MCF 10A (cell line): ENCODE measurements around the gene HSPA12A. TPM values are rescaled to one million over a fixed set of nuclear protein-coding genes. Genes with fewer than 3 reads are reported as not detected.

ENCODE experiments used
- BruUV-seq: library from RNA; stranded (reverse); fragments of 400-500 nt; replicated peaks from 2 replicates; lab custom pipeline; 2021; lab: Mats Ljungman, UMichigan
- CTCF ChIA-PET: fragments of 300-600 bp; sonication (Branson Sonifier 250); formaldehyde crosslinking; extraction: SDS; loops from one replicate; lab custom pipeline; 2021; ENCODE audit warnings: antibody characterized with exemption, inconsistent platforms; lab: Yijun Ruan, JAX
- POLR2A ChIA-PET: fragments of 300-600, 350-650 bp; sonication (Branson Sonifier 250); formaldehyde crosslinking; extraction: SDS; loops from one replicate; lab custom pipeline; 2020; ENCODE audit warnings: antibody characterized with exemption, inconsistent platforms; lab: Yijun Ruan, JAX
- DNase-seq: peaks from one replicate; pipeline ENCODE4 v3.0.0-alpha.2; 2018; ENCODE audit not compliant: unreplicated experiment
- H3K27ac Mint-ChIP-seq: one replicate; pipeline ENCODE4 v1.8.0; 2022; ENCODE audit warnings: mild to moderate bottlenecking, low read depth, mixed read lengths; ENCODE audit not compliant: unreplicated experiment
- H3K27me3 Mint-ChIP-seq: one replicate; pipeline ENCODE4 v1.8.0; 2022; ENCODE audit warnings: mixed read lengths; ENCODE audit not compliant: insufficient read depth, unreplicated experiment
- H3K36me3 Mint-ChIP-seq: one replicate; pipeline ENCODE4 v1.8.0; 2022; ENCODE audit warnings: mild to moderate bottlenecking, moderate library complexity, mixed read lengths; ENCODE audit not compliant: insufficient read depth, unreplicated experiment
- H3K4me1 Mint-ChIP-seq: one replicate; pipeline ENCODE4 v1.8.0; 2022; ENCODE audit warnings: mixed read lengths; ENCODE audit not compliant: insufficient read depth, unreplicated experiment
- H3K4me3 Mint-ChIP-seq: one replicate; pipeline ENCODE4 v1.8.0; 2022; ENCODE audit warnings: mild to moderate bottlenecking, moderate library complexity, mixed read lengths; ENCODE audit not compliant: unreplicated experiment
- H3K9me3 Mint-ChIP-seq: one replicate; pipeline ENCODE4 v1.8.0; 2022; ENCODE audit warnings: mixed read lengths; ENCODE audit not compliant: unreplicated experiment
- CTCF ChIP-seq: fragments of 200-600 bp; IDR thresholded peaks from one replicate; pipeline ENCODE4 v1.8.0; 2022; ENCODE audit warnings: antibody characterized with exemption, mild to moderate bottlenecking; ENCODE audit not compliant: unreplicated experiment
- intact Hi-C: fragments of 100-400 bp; cut with micrococcal nuclease; formaldehyde crosslinking; loops from 2 replicates; pipeline ENCODE4 v1.14.1; 2022
- total RNA-seq: library from RNA; stranded (reverse); gene quantifications from 2 replicates; pipeline ENCODE4 v1.2.3, GENCODE V29; 2022

The HSPA12A gene
- total RNA-seq, 1 experiment from 2014 or later = 9.1 TPM

DNA sequence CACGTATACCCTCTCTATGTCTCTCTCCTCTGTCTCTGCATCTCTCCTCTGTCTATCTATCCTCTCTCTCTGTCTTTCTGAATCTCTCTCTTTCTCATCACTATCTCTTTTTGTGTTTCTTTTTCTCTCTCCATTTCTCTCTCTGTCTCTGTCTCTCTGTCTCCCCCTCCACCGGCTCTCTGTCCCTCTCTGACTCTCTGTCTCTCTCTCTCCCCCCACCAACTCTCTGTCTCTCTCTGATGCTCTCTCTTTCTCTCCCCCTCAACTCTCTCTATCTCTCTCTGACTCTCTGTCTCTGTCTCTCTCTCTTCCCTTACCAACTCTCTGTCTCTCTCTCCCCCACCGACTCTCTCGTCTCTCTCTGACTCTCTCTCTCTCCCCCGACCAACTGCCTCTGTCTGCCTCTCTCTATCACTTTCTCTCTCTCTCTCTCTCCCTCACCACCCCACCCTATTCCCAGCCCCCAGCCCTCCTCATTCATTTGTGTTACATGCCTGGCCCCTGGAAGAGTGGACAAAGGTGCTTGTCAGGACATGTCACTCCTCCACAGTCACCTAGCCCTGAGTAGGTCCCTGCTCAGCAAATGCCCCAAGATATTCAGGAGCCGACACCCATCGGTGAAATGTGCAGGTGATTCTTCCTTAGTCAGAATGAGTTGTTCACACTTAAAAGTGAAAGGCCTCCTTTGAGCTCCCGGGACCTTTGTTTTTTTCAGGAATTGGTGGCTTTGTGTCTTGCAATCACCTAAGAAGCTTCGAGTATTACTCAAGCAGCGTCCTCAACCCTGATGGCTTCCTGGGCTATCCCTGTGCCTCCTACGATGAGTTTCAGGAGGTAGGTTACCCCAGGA is 108.0 kb downstream of the HSPA12A start:
- Mint-ChIP-seq H3K27me3 (no peaks in the 10 kb centered on the region), H3K36me3 (peaks cover 7% of the 10 kb centered on the region), H3K27ac (no peak overlapping the region), H3K4me3 (no peak overlapping the region), H3K4me1 (peaks cover 7% of the 10 kb centered on the region), H3K9me3 (no peaks in the 10 kb centered on the region)
- DNase-seq = peak; percentile 1
- CTCF ChIA-PET = interaction anchor here (0.5 to 0.7 kb wide), 3 partner anchors 20 to 76 kb away, joined by 3 read pairs; no protein-coding TSS in a partner anchor
- intact Hi-C loops = no loop called here
- no TSS peak for BruUV-seq
- POLR2A ChIA-PET = interaction anchor here (1.1 kb wide), 1 partner anchor 26 kb away, joined by 3 read pairs; no protein-coding TSS in a partner anchor
- TF ChIP-seq CTCF = no peak

DNA sequence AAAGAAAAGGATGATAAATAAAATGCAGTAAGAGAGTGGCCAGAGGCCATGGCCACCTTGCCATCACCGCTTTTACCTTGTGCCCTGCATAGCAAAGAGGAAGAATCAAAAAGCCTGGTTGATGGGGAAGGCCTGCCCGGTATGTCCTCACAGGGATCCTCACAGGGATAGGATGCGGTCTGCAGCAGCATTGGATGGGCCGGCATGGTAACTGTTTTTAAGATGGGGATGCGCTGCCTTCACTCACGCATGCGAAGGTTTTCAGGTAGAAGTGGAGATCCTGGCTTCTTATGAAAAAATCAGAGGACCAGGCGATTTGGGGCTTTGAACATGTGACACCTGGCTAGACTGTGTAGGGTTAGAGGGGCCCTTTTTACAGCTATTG is 109.2 kb downstream of the HSPA12A start:
- BruUV-seq = no TSS peak
- no peak overlapping the region for H3K27ac Mint-ChIP-seq
- intact Hi-C loops = no loop called here
- no peak overlapping the region for H3K4me3 Mint-ChIP-seq
- no peaks in the 10 kb centered on the region for H3K9me3 Mint-ChIP-seq
- POLR2A ChIA-PET = no interaction called here
- DNase-seq = no peak
- peaks cover 7% of the 10 kb centered on the region for H3K4me1 Mint-ChIP-seq
- TF ChIP-seq CTCF = no peak
- H3K27me3 Mint-ChIP-seq = no peaks in the 10 kb centered on the region
- H3K36me3 Mint-ChIP-seq = peaks cover 7% of the 10 kb centered on the region
- CTCF ChIA-PET = no interaction called here

GRCh38 chr10:116632596-116633215 is 109.7 kb downstream of the HSPA12A start:
- no peaks in the 10 kb centered on the region for H3K27me3 Mint-ChIP-seq
- TF ChIP-seq CTCF = no peak
- H3K36me3 Mint-ChIP-seq = peaks cover 7% of the 10 kb centered on the region
- no TSS peak for BruUV-seq
- ChIA-PET POLR2A (interaction anchor here (0.7 kb wide), 1 partner anchor 14 kb away, joined by 3 read pairs; no protein-coding TSS in a partner anchor), CTCF (interaction anchor here (0.6 kb wide), 1 partner anchor 403 kb away, joined by 3 read pairs; no protein-coding TSS in a partner anchor)
- peaks cover 7% of the 10 kb centered on the region for H3K4me1 Mint-ChIP-seq
- intact Hi-C loops = no loop called here
- H3K27ac Mint-ChIP-seq = peak overlapping the region; percentile 41
- H3K9me3 Mint-ChIP-seq = no peaks in the 10 kb centered on the region
- no peak for DNase-seq
- no peak overlapping the region for H3K4me3 Mint-ChIP-seq

- Mint-ChIP-seq H3K4me1 (peaks cover 7% of the 10 kb centered on the region), H3K27ac (peak overlapping the region; percentile 41), H3K9me3 (no peaks in the 10 kb centered on the region), H3K4me3 (no peak overlapping the region), H3K27me3 (no peaks in the 10 kb centered on the region), H3K36me3 (peaks cover 7% of the 10 kb centered on the region)
- TF ChIP-seq CTCF = no peak
- no peak for DNase-seq
- intact Hi-C loops = no loop called here
- no TSS peak for BruUV-seq
- ChIA-PET POLR2A (interaction anchor here (0.7 kb wide), 1 partner anchor 15 kb away, joined by 3 read pairs; no protein-coding TSS in a partner anchor), CTCF (interaction anchor here (0.6 kb wide), 1 partner anchor 181 kb away, joined by 3 read pairs; no protein-coding TSS in a partner anchor)
Measured at GRCh38 chr10:116631871-116632295, 110.5 kb downstream of the HSPA12A start.
